Ishikawa (cell line): ENCODE data around the gene ALDH2.

ENCODE experiments used
- CEBPB ChIP-seq: IDR thresholded peaks from 2 replicates; pipeline ENCODE4 v1.6.1; 2012
- CREB1 ChIP-seq: IDR thresholded peaks from 2 replicates; pipeline ENCODE4 v1.6.1; 2012; ENCODE audit warnings: low read depth
- EGR1 ChIP-seq: IDR thresholded peaks from 2 replicates; pipeline ENCODE4 v1.6.1; 2012
- EP300 ChIP-seq: IDR thresholded peaks from 2 replicates; pipeline ENCODE4 v1.6.1; 2012; ENCODE audit warnings: borderline replicate concordance
- FOXM1 ChIP-seq: IDR thresholded peaks from 2 replicates; pipeline ENCODE4 v1.6.1; 2012; ENCODE audit warnings: low read depth, borderline replicate concordance
- NFIC ChIP-seq: IDR thresholded peaks from 2 replicates; pipeline ENCODE4 v1.6.1; 2012
- RAD21 ChIP-seq: IDR thresholded peaks from 2 replicates; pipeline ENCODE4 v1.6.1; 2012; ENCODE audit warnings: low read depth
- TAF1 ChIP-seq: IDR thresholded peaks from 2 replicates; pipeline ENCODE4 v1.6.1; 2012; ENCODE audit warnings: low read depth, mild to moderate bottlenecking
- TCF12 ChIP-seq: IDR thresholded peaks from 2 replicates; pipeline ENCODE4 v1.6.1; 2012; ENCODE audit warnings: low read depth
- TEAD4 ChIP-seq: IDR thresholded peaks from 2 replicates; pipeline ENCODE4 v1.6.1; 2012
- USF1 ChIP-seq: IDR thresholded peaks from 2 replicates; pipeline ENCODE4 v1.6.1; 2012
- YY1 ChIP-seq: IDR thresholded peaks from 2 replicates; pipeline ENCODE4 v1.6.1; 2012; ENCODE audit warnings: low read depth
- ZBTB7A ChIP-seq: IDR thresholded peaks from 2 replicates; pipeline ENCODE4 v1.6.1; 2012; ENCODE audit warnings: low read depth
- TF ChIP-seq, protein P1 (sequence below): IDR thresholded peaks from 2 replicates; pipeline ENCODE4 v1.6.1; 2012; ENCODE audit warnings: low read depth, mild to moderate bottlenecking
- TF ChIP-seq, protein P2 (sequence below): IDR thresholded peaks from 2 replicates; pipeline ENCODE4 v1.6.1; 2012

The ALDH2 gene

DNA sequence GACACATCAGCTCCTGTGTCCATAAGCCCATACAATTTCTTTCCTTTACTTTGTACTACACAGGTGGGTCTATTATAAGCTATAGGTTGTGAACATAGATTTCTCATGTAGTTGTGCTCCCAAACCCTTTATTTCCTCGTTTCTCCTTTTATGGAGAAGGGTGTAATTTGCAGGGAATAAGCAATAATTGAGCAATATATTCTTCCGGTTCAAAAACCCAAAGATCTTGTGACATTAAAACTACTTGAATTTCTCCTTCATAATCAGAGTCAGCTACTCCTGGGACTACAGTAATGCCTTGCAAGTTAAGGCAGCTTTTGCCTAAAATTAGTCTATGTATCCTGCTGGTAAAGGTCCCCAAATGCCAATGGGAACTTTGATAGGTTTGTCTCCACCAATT is 56.2 kb downstream of the ALDH2 start:
- TF ChIP-seq ZBTB7A (no peak), NFIC (no peak), FOXM1 (no peak), TCF12 (no peak), TAF1 (no peak)

DNA sequence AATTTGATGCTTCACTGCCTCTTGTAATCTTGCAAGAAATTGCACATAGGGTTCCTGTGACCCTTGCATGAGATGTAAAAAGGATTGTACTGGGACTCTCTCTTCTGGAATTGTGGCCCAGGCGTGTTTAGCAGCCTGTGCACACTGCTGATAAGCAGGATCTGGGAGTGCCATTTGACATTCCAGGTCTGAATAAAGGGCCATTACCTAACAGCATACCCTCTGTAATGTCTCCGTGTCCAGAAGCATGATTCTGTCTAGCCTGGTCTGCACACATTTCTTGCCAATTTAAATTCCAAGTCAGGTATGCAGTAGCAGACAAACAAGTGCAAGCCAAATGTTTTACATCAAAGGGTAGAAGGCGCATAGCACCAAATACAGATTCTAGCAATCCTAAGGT is 57.2 kb downstream of the ALDH2 start:
- TF ChIP-seq YY1: no peak
- 0 out of 2 replicates have a peak, but pooled peaks have one; percentile 31 for TF ChIP-seq TCF12
- peak; percentile 41; the same call in 1 of the 2 replicates for TF ChIP-seq TEAD4

DNA sequence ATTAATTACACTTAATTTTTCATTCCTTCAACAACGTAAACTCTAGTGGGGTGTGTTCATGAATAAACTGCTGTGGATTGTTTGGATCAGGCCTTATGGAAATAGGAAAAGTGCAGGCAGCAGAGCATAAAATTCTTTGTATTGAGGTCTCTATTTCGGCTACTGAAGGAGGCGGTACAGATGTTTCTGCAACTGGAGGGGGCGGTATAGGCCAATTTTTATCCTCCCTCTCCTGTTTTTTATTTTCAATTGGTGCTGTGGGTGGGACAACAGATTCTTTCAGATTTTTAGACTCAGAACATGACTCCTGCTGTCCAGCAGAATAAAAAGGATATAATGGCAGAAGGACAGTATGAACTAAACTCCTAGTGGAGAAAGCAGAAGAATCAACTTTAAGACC is 57.6 kb downstream of the ALDH2 start:
- peak; percentile 69 for TF ChIP-seq RAD21

- TF ChIP-seq TAF1 (no peak), USF1 (no peak), RAD21 (no peak), NFIC (no peak), TEAD4 (no peak), ZBTB7A (no peak), YY1 (no peak)
- TF ChIP-seq, protein P1, sequence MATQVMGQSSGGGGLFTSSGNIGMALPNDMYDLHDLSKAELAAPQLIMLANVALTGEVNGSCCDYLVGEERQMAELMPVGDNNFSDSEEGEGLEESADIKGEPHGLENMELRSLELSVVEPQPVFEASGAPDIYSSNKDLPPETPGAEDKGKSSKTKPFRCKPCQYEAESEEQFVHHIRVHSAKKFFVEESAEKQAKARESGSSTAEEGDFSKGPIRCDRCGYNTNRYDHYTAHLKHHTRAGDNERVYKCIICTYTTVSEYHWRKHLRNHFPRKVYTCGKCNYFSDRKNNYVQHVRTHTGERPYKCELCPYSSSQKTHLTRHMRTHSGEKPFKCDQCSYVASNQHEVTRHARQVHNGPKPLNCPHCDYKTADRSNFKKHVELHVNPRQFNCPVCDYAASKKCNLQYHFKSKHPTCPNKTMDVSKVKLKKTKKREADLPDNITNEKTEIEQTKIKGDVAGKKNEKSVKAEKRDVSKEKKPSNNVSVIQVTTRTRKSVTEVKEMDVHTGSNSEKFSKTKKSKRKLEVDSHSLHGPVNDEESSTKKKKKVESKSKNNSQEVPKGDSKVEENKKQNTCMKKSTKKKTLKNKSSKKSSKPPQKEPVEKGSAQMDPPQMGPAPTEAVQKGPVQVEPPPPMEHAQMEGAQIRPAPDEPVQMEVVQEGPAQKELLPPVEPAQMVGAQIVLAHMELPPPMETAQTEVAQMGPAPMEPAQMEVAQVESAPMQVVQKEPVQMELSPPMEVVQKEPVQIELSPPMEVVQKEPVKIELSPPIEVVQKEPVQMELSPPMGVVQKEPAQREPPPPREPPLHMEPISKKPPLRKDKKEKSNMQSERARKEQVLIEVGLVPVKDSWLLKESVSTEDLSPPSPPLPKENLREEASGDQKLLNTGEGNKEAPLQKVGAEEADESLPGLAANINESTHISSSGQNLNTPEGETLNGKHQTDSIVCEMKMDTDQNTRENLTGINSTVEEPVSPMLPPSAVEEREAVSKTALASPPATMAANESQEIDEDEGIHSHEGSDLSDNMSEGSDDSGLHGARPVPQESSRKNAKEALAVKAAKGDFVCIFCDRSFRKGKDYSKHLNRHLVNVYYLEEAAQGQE: no peak
These were observed 58.8 kb downstream of the ALDH2 start for GRCh38 chr12:111825509-111825908.

DNA sequence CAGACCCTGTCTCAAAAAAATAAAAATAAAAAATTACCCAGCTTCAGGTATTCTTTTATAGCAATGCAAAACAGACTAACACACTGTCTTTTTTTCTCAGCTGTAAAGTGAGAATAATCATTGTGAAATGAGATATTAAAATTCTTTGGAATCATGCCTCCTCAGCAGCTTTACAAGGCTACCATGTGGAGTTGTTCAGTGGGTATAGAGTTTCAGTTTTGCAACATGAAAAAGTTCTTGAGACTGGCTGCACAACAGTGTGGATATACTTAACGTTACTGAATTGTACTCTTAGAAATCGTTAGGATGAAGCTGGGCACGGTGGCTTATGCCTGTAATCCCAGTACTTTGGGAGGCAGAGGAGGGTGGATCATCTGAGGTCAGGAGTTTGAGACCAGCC is 59.6 kb downstream of the ALDH2 start:
- TF ChIP-seq CREB1 (no peak), FOXM1 (no peak), TCF12 (no peak), ZBTB7A (no peak), EP300 (no peak), RAD21 (no peak)
- TF ChIP-seq, protein P1: no peak
- TF ChIP-seq, protein P2, sequence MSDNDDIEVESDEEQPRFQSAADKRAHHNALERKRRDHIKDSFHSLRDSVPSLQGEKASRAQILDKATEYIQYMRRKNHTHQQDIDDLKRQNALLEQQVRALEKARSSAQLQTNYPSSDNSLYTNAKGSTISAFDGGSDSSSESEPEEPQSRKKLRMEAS: no peak

GRCh38 chr12:111826992-111827391 is 60.3 kb downstream of the ALDH2 start:
- TF ChIP-seq ZBTB7A: no peak
- TF ChIP-seq, protein P2: no peak
- no peak for TF ChIP-seq YY1
- no peak for TF ChIP-seq TAF1
- no peak for TF ChIP-seq USF1
- TF ChIP-seq CEBPB: no peak
- TF ChIP-seq FOXM1: no peak
- no peak for TF ChIP-seq TEAD4
- no peak for TF ChIP-seq RAD21

- no peak for TF ChIP-seq USF1
- TF ChIP-seq CEBPB: no peak
- no peak for TF ChIP-seq ZBTB7A
- TF ChIP-seq EGR1: no peak
- TF ChIP-seq NFIC: no peak
- TF ChIP-seq, protein P1: no peak
- no peak for TF ChIP-seq TEAD4
- TF ChIP-seq YY1: no peak
- TF ChIP-seq, protein P2: no peak
- no peak for TF ChIP-seq EP300
- no peak for TF ChIP-seq TCF12
- no peak for TF ChIP-seq RAD21
- no peak for TF ChIP-seq CREB1
- no peak for TF ChIP-seq TAF1
- TF ChIP-seq FOXM1: no peak
These were observed 61.2 kb downstream of the ALDH2 start for GRCh38 chr12:111827907-111828306.
